ENCODE data around the gene STK32A. TPM values are rescaled to one million over a fixed set of nuclear protein-coding genes. Genes with fewer than 3 reads are reported as not detected.
"Not testable (repeated sequence)": the region's sequence is repeated elsewhere in the genome, so short reads cannot be mapped to it uniquely, and the experiment has no call there.

STK32A gene
- total RNA-seq, 1 experiment from 2014 or later = 0.77 TPM

GRCh38 chr5:147346006-147346561, 111.3 kb downstream of the STK32A start:
- no peak for DNase-seq (ENCODE audit: low spot score)

- DNase-seq (ENCODE audit: low spot score) = no peak
These were observed 113.2 kb downstream of the STK32A start for GRCh38 chr5:147348046-147348445.

GRCh38 chr5:147348451-147348850, 113.6 kb downstream of the STK32A start:
- no peak for DNase-seq (ENCODE audit: low spot score)

- no peak for DNase-seq (ENCODE audit: low spot score)
These were observed 114.4 kb downstream of the STK32A start for GRCh38 chr5:147349241-147349640.

- DNase-seq (ENCODE audit: low spot score) = no peak
These were observed 124.3 kb downstream of the STK32A start for GRCh38 chr5:147359101-147359500.

- DNase-seq (ENCODE audit: low spot score) = no peak
These were observed 124.8 kb downstream of the STK32A start for GRCh38 chr5:147359581-147359980.

GRCh38 chr5:147360816-147361215, 126.0 kb downstream of the STK32A start:
- no peak for DNase-seq (ENCODE audit: low spot score)

GRCh38 chr5:147361441-147362175, 126.8 kb downstream of the STK32A start:
- DNase-seq (ENCODE audit: low spot score) = no peak

- not testable (repeated sequence) for DNase-seq (ENCODE audit: low spot score)
These were observed 132.6 kb downstream of the STK32A start for GRCh38 chr5:147367381-147367780.

- DNase-seq (ENCODE audit: low spot score) = no peak
These were observed 135.0 kb downstream of the STK32A start for GRCh38 chr5:147369742-147370374.

GRCh38 chr5:147371290-147371689, 136.5 kb downstream of the STK32A start:
- no peak for DNase-seq (ENCODE audit: low spot score)

GRCh38 chr5:147372191-147372590, 137.4 kb downstream of the STK32A start:
- DNase-seq (ENCODE audit: low spot score) = no peak

GRCh38 chr5:147373328-147373727, 138.5 kb downstream of the STK32A start:
- DNase-seq (ENCODE audit: low spot score) = no peak

GRCh38 chr5:147375151-147375550, 140.3 kb downstream of the STK32A start:
- DNase-seq (ENCODE audit: low spot score) = no peak

GRCh38 chr5:147377682-147378081, 142.9 kb downstream of the STK32A start:
- DNase-seq (ENCODE audit: low spot score) = no peak

- no peak for DNase-seq (ENCODE audit: low spot score)
These were observed 146.7 kb downstream of the STK32A start for GRCh38 chr5:147381555-147381954.

GRCh38 chr5:147382776-147383175, 147.9 kb downstream of the STK32A start:
- no peak for DNase-seq (ENCODE audit: low spot score)

- no peak for DNase-seq (ENCODE audit: low spot score)
These were observed 149.7 kb downstream of the STK32A start for GRCh38 chr5:147384346-147385193.

GRCh38 chr5:147387109-147387508, 152.3 kb downstream of the STK32A start:
- no peak for DNase-seq (ENCODE audit: low spot score)

GRCh38 chr5:147388184-147389108, 153.6 kb downstream of the STK32A start:
- no peak for DNase-seq (ENCODE audit: low spot score)

- no peak for DNase-seq (ENCODE audit: low spot score)
These were observed 155.9 kb downstream of the STK32A start for GRCh38 chr5:147390654-147391225.

Data from H4 (cell line).